Activated CD4-positive, alpha-beta T cell treated with anti-CD3 and anti-CD28 coated beads, Interleukin-2, amount 50 U/mL, for 48 hours (primary cell): ENCODE results near the gene SEMA6B.
"Not testable (repeated sequence)": the region's sequence is repeated elsewhere in the genome, so short reads cannot be mapped to it uniquely, and the experiment has no call there.

Source experiments
- DNase-seq, 2 experiments: peaks; one replicate each; pipeline ENCODE4 v3.0.0-alpha.2; 2020

Gene SEMA6B

DNA sequence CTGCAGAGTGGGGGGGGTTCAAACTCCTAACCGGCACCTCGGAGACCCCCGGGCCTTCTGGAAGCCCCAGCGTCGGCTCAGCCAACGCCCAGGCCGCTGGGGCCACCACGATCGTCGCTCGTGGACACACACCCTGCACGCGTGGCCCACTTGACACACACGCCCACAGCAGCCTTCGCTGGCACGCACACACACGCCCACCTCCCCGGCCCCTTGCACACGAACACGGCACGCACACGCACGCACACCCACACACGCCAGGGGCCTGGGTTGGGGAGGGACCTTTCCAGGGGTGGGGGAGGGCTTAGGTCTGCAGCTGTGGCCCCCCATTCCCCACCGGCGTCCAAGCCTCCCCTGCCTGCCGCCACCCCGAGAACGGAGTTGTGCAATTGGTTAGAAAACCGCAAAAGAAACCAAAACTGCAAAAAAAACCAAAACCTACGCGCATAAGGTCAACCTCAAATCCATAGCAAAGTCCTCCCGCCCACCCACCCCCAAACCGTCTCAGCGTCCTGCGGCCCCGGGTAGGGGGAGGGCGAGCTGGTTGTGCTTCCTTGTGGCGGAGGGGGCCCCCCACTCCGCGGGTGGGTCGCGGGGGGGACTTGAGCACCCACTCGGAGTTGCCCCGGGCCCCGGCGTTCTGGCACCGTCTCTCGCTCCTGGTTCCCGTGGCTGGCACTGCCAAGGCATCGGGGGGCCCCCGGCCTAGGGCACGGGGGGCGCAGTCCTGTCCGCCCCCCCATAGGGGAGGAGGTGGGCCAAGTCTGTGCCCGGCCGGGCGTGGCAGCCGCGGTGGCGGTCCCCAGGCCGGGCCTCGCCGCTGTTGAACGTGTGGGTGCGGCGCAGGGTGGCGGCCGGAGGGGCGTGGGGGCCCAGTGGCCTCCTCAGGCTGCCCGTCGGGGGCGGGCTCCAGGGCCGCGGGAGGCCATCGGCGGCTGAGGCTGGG lies 16.3 kb downstream of the SEMA6B start:
- no peak for DNase-seq

DNA sequence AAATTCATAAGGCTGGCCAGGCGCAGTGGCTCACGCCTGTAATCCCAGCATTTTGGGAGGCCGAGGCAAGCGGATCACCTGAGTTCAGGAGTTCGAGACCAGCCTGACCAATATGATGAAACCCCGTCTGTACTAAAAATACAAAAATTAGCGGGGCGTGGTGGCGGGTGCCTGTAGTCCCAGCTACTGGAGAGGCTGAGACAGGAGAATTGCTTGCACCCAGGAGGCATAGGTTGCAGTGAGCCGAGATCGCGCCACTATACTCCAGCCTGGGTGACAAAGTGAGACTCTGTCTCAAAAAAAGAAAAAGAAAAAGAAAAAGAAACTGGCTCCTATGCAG lies 17.7 kb downstream of the SEMA6B start:
- DNase-seq, result not testable (repeated sequence)

DNA sequence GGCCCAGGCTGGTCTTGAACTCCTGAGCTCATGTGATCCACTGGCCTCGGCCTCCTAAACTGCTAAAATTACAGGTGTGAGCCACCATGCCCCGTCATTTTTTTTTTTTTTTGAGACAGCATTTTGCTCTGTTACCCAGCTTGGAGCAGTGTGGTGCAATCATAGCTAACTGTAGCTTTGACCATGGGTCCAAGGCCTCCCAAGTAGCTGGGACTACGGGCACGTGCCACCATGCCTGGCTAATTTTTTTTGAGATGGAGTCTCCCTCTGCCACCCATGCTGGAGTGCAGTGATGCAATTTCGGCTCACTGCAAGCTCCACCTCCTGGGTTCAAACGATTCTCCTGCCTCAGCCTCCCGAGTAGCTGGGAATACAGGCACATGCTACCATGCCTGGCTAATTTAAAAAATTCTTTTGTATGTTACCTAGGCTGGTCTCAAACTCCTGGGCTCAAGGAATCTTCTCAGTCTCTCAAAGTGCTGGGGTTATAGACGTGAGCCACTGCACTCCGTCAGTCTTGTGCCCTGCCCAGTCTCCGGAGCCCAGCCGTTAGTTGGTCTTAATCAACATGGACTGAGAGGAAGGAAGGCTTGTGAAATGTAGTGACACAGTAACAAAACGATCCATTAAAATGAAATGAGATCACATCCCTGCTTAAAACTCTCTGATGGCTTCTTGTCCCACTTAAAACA lies 18.2 kb downstream of the SEMA6B start:
- DNase-seq, result no peak

DNA sequence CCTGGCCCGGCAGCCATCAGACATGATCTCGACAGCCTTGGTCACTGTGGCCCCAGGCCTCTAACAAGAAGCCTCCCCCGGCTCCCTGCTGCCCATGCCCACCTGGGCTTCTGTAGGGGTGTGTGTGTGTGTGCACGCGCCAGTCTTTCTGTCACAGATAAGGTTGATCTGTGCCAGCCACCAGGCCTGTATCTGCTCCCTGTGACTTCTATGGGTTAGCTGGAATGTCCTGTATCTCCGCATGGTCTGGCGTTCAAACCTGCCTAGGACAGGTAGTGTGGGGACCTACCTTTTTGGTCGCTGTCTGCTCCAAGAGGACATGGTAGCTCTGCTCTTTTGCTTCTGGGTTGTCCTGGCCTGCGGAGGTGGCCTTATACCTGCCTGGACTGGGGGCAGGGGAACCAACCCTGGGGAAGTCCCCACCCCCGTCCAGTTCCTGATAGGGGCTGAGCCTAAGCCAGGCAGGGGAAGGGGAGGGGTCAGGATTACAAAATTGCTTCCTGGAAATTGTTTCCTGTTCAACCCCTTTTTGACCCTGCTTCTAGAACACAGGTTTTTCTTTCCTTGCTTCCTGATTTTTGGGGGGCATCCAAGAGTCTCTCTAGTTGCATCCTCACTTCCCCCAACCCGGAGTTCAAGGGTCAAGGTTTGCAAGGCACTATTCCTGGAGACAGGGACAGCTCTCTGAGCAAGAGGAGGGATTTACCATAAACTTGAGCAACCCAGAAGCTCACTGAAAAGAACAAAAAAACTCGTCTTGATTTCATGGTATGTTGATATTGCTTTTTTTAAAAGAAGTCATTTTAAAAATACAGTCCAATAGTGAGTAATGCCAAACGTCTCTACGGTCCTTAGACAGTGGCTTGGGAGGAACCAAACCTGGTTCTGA lies 19.5 kb downstream of the SEMA6B start, which contains the start of gene LRG1:
Gene LRG1, minus strand, starts transcription at position 344 of the 889 bp plus-strand sequence. Its CDS starts 23 bp downstream, at position 321.
- DNase-seq, result peak in 1 of 2 experiments; percentile 18

DNA sequence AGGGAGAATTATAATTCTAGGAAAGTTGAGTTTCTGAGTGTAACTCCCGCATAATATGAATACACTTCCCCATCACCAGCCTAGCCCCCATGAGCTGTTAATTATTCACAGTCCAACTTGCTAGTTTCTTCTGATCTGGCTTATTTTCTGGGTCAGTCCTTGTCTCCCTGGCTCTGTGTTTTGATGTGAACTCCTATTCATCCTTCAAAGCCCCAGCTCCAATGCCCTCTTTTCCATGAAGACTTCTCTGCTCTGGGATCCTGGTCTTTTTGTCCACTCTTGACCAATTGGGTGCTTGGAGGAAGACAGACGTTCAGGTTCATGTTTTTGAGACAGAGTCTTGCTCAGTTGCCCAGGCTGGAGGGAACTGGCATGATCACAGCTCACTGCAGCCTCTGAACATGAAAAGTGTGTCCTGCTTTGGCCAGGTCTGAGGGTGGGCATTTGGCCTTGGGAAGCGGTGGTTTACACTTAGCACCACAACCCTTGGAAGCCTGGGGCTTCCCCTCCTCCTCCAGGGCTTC lies 20.3 kb downstream of the SEMA6B start:
- DNase-seq, result no peak

DNA sequence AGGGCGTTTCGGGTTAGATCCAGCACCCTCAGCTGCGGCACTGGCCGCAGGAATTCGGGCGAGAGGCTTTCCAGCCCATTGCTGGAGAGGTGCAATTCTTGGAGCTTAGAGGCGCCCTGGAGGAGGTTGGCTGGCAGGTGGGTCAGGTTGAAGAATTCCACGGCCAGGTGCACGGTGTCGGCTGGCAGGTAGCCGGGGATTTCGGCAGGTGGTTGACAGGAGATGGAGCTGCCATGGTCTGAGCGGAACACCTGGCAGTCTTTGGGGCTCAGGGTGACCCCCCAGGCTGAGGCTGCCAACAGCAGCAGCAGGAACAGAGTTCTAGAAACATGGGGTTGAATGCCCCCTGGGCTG lies 20.9 kb downstream of the SEMA6B start:
- no peak for DNase-seq

DNA sequence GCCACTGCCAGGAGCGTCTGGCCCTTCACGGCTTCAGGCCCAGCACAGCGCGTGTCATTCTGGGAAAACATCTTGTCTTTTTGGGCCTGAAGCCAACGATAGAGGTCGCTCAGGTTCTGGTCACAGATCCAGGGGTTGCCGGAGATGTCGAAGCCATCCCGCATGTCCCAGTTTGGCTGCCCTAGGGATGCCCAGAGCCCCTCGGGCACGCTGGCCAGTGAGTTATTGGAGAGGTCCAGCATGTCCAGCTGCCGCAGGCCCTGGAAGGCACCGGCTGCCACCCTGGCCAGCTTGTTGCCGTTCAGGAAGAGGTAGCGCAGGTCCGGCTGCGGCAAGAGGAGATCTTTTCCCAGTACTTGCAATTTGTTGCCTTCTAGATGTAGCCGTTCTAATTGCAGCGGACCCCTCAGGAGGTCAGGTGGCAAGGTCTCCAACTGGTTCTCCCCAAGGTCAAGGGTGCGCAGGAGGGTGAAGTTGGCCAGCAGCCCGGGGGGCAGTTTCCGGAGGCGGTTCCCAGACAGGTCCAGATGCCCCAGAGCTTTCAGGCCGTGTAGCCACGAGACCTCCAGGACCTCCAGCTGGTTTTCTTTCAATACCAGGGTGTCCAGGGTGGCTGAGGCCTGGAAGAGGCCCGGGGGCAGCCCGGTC lies 21.4 kb downstream of the SEMA6B start:
- DNase-seq, result no peak

DNA sequence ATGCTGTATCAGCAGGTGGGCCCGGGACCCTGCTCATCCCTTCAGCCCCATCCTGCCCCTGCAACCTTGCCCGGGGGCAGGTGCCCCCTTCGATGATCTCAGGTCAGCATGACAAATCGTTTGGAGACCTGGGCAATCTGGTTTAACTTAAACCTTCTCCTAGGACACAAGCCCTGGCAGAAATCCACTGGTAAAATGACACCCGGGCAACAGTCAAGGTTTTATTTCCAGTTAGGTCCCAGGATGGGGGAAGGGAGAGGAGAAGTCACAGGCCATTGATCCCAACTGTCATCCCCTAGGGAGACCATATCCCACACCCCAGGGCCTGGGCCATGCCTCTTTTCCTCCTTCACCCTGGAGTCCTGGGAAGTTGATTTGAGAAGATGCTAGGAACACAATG lies 22.7 kb downstream of the SEMA6B start:
- DNase-seq, result no peak

DNA sequence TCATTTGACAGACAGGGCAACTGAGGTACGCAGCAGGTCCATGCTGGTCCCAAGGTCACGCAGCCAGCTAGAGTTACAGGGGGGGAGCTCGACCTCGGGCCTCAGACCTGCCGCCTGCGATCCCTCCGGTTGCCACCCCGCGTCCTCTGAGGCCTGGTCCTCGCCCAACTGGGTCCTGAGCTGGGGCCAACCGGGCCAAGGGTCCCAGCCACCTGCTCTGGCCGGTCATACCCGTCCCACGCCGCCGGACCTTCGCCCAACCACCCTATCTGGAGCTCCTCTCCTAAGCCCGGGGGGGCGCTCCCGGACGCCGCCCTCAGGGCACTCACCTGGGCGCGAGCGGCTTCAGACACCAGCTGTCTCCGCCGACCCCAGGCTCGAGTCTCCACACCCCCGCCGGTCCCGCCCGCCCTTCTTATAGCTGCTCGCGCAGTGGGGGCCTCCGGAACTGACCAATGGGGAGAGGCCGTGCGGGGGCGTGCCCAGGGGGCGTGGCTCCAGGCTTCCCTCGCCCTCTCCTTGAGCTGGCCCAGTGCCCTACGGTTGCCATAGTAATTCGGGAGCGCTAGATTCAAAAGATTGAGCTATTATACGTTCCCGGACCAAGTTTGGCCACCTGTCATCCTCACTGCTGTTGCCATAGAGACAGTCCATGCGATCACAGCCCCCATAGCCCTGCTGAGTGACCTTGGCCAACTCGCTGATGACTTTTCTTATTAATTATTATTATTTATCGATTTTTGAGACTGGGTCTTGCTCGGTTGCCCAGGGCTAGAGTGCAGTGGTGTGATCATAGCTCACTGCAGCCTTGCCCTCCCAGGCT lies 24.4 kb downstream of the SEMA6B start, which contains the start of gene PLIN5:
Gene PLIN5, minus strand, starts transcription at position 389 of the 823 bp plus-strand sequence. CDS start 1,150 bp downstream, outside the sequence.
- DNase-seq, result peak; percentile 50 to 60

DNA sequence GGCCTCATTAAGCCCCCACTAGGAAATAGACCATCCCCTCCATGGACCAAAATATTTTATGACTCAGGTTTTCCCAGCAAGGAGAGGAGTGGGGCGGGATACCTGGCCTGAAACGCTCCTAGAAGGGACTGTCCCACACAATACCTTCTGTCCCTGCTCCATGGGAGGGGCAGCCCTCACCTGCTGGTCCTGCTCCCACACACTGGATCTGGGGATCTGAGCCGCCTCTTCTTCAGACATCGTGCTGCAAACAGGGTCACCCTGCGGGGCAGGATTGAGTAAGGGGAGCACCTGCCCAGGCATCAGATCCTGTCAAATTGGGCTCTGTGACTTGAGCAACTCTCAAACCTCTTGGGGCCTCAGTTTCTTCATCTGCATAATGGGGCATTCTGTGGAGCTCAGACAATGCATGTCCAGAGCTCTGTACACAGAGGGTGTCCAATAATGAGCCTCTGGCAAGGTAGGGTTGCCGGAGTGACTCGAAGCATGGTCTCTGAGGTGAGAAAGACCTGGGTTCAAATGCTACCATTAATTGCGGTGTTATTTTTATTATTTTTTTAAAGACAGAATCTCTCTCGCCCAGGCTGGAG lies 25.6 kb downstream of the SEMA6B start:
- DNase-seq, result no peak

DNA sequence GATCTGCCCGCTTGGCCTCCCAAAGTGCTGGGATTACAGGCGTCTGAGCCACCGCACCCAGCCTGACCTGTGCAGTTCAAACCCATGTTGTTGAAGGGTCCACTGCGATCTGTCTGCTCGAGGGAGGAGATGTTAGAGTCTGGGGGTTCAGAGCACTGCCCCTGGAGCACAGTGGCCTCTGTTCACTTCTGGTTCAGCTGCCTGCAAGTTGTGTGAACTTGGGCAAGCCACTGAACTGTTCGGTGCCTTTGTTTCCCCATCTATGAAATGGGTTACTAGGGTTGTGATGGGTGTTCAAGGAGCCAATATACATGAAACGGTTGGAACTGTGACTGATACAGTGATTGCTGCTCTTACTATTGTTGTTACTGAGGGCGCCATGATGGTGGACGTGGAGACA lies 26.1 kb downstream of the SEMA6B start:
- no peak for DNase-seq

DNA sequence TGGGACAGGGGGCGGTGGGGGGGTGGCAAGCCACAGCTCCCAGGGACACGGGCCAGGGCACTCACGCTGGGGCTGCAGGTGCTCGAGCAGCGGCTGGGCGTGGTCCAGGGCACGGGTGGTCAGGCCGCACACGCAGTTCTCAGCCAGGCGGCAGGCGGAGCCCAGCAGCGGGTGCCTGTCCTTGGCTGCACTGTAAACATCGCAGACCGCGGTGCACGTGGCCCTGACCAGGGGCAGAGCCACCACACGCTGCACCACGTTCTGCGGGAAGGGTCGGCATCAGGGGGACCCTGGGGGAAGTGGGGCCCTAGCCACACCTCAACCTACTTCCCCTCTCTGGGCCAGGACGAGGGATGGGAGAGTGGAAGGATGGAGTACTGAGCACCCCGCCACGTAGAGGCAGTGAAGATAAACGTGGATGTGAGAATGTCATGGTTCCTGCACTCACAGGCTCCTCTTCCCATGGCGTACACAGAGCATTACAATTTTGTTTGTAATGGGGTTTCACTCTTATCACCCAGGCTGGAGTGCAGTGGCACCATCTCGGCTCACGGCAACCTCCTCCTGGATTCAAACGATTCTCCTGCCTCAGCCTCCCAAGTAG lies 27.8 kb downstream of the SEMA6B start:
- DNase-seq, result no peak

DNA sequence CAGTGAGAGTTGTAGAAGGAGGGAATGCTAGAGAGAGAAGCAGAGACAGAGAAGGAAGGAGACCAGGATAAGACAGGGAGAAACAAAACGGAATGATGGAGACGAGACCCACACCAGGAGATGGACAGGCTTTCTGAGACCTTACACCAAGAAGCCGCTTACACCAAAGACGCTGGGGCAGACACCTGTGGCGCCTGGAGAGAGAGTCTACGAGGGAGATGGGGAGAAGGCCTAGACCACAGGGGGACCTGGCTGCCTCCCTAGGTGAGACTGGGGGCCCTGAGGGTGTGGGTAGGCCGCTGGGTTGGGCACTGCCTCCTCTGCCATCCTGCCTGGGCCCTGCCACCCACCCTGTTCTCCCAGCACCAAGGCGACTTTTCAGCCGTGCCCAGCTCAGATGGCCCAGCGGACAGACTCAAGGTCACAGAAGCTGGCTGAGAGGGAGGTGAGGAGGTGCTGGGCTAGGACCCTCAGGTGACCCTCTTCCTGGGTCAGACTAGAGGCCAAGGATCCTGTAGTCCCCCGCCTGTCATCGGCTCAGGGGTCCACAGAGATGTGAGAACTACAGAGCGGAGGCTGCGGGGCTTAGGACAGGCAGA lies 29.5 kb downstream of the SEMA6B start:
- no peak for DNase-seq

DNA sequence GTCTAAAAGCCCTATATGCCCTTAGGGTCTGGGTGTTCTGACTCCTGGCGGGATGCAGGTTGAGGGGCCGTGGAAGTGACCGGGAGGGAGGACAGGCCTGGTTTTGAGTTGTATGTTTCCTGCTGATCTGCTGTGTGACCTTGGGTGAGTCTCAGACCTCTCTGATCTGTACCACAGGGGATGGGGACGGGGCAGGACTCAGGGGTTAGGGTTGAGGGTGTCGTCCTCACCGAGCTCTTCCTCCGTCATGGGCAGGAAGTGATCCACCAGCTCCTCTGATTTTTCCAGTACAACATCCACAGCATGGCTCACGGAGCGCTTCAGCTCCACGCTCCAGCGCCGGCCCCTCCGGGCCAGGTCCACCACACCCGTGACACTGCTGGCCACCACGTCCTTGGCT lies 30.6 kb downstream of the SEMA6B start:
- DNase-seq, result no peak

DNA sequence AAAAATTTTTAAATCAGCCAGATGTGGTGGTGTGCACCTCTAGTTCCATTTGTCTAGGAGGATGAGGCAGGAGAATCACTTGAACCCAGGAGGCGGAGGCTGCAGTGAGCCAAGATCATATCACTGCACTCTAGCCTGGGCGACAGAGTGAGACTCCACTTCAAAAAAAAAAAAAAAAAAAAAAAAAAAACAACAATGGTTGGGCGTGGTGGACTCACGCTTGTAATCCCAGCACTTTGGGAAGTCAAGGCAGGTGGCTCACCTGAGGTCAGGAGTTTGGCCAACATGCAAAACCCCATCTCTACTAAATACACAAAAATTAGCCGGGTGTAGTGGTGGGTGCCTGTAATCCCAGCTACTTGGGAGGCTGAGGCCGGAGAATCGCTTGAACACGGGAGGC lies 32.1 kb downstream of the SEMA6B start:
- DNase-seq, result not testable (repeated sequence)

DNA sequence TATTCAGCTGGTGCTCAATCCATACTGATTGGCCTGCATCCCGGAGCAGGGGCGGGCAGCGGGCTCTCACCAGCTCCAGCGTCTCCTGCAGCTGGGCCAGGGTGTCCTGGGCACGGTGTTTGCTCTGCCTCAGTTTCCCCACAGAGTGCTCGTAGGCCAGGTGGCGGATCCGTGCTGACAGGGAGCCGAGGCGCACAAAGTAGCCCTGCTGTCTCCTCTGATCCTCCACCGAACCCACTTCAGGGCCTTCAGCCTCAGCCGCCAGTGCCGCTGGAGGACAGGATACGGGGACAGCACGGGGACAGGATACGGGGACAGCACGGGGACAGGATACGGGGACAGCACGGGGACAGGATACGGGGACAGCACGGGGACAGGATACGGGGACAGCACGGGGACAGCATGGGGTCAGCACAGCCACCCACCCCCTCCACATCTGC lies 33.9 kb downstream of the SEMA6B start:
- DNase-seq, result no peak

DNA sequence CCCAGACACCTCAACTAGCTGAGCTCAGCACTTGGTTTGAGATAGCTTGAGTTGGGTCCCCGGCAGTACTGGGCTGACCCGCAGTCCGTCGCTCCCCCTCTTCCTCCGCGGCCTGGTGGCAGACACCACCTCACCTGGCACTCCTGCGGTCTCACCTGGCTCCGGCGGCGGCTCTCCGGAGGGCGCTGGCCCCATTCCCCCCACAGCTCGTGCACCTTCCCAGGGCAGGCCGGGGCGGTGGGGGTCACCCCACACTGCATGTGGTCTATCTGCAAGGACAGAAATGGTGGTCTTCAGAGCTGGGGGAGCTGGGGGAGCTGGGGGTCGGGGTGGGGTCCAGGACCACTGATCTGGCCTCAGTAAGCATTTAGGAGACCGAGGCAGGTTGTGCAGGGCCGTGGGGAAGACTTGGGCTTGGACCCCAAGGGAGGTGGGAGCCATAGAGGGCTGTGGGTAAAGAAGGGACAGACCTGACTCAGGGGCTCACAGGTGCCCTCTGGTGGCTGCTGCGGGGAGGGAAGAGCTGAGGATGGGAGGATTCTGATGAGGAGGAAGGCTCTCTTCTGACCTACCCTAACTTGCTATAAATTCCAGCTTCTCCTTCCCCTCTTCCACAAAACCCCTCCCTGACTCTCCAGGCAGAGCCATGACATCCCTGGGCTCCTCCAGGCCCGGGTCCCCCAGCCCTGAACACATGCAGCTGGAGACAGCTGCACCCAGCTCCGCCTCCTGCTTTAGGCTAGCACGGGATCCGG lies 34.5 kb downstream of the SEMA6B start:
- peak; percentile 80 to 82 for DNase-seq

DNA sequence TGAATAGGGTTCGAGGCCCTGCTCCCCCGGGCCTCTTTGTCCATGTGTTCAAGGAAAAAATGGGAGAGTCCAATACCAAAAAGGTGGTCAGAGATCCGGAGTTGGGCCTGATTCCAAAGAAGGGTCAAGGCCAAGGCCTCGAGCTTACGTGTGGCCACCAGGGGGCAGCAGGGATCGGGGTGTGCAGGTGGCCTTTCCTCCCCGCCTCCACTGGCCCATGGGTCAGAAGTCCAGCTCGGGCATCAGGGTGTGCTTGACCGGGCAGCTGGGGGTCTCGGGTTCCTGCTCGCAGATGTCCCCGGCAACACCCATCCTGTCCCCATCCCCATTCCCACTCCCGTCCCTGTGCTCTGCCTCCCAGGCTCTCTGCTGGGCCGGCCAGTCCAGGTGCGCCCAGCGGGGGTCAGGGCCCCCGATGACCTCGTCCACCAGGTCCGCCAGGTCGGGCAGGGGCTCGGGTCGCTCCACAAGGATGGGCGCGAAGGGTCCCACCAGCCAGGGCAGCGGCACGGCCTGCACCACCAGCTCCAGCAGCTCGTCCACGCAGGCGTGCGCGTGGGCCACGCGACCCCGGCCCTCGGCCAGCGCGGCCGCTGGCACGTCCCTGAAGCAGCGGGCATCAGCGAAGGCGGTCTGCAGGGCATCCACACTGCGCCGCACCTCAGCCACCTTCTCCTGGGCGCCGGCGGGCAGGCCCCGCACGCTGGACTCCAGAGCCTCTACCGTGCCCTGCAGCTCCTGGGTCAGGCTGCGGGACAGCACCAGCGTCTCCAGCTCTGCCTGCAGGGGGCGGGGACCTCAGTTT lies 36.0 kb downstream of the SEMA6B start:
- peak; percentile 37 to 42 for DNase-seq
